COLO668 (cell line): ENCODE data around the gene MMP12.
"Not testable (repeated sequence)": the region's sequence is repeated elsewhere in the genome, so short reads cannot be mapped to it uniquely, and the experiment has no call there.

Experiments used
- DNase-seq: peaks from one replicate; lab custom pipeline; 2025; ENCODE audit not compliant: unreplicated experiment; lab: John Stamatoyannopoulos, UW

The MMP12 gene

GRCh38 chr11:102874852-102875251 lies at the start of gene MMP12:
TSS of gene MMP12 (minus strand) at chr11:102874982. CDS start at chr11:102874937, 45 bp downstream.
- DNase-seq, result no peak

GRCh38 chr11:102921587-102922220 lies 46.9 kb upstream of the MMP12 start:
- DNase-seq, result no peak

- no peak for DNase-seq
Measured at GRCh38 chr11:102920118-102920684, 45.4 kb upstream of the MMP12 start.

DNA sequence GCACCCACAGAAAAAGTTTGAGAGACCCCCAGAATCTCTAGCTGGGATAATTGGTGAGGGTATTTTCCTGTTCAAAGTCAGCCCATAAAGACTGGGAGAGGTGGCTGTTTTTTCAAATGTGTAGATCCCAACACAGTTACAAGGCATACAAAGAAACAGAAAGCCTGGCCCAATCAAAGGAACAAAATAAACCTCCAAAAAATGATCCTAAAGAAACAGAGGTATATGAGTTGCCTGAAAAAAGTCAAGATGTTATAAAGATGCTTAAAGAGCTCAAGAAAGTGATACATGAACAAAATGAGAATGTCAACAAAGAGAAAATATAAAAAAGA lies 40.2 kb upstream of the MMP12 start:
- no peak for DNase-seq

DNA sequence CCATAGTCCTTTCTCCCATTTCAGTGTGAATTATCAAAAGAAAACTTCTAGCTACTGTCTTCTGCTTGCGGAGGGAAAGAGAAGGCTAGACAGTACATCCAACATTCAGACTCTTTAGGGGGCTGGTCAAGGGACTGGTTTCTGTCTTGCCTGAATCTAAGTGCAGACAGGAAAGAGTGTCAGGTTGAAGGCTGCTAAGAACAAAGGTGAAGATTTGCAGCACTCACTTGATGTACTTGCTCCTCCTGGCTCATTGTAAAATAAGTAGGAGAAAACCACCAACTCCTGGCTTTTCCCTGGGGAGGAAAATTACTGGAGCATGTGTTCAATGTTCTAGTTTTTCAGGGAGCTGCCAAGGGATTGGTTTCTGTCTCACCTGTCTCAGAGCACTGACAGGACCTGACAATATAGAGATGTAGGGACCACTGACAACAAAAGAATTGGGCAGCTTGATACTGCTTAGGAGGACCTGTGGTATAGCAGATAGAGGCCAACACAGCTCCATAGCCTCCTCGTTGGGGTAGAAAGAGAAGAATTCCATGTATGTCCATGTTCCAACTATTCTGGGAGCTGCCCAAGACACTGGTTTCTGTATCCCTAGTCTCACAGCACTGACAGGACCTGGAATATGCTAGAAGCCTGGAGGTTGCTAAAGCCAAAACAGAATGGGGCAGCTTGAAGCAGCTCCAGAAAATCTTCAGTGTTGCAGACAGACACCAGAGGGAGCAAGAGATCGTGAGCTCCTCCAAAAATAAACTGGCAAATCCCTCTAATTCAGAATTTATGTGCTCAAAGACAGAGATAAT lies 39.7 kb upstream of the MMP12 start:
- no peak for DNase-seq

DNA sequence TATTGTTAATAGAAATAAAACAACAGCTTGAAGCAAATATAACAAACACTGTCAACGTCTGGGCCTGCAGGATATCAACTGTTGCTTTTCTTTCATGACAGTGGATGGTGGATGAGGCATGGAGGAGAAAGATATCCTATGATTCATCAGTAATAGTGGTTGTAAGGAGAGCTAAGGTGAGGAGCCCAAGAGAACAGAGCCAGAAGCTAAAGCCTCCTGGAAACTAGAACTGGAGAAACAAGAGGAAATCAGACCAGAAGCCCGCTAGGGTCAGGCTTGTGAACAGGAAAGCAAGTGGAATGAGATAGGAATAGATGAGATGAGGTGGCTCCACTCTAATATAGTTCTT lies 37.7 kb upstream of the MMP12 start:
- DNase-seq, result no peak

DNA sequence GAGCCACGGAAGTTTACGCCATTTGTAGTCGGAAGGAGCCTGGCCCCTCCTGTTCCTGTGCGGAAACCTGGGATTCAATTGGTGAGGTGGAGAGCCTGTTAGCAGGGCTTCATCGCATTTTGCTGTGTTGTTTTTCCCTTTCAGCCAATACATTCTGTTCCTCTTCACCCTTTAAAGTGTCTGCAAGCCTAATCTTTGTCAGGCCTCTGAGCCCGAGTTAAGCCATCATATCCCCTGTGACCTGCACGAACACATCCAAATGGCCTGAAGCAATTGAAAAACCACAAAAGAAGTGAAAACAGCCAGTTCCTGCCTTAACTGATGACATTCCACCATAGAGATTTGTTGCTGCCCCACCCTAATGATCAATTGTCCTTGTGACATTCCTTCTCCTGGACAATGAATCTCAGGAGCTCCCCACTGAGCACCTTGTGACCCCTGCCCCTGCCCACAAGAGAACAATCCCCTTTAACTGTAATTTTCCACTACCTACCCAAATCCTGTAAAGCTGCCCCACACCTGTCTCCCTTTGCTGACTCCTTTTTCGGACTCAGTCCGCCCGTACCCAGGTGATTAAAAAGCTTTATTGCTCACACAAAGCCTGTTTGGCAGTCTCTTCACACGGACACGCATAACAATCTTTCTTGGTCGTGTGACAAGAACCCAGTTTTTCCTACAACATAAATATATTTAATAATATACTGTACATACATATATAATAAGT lies 37.1 kb upstream of the MMP12 start:
- no peak for DNase-seq

- not testable (repeated sequence) for DNase-seq
Measured at GRCh38 chr11:102905848-102906247, 31.1 kb upstream of the MMP12 start.

DNA sequence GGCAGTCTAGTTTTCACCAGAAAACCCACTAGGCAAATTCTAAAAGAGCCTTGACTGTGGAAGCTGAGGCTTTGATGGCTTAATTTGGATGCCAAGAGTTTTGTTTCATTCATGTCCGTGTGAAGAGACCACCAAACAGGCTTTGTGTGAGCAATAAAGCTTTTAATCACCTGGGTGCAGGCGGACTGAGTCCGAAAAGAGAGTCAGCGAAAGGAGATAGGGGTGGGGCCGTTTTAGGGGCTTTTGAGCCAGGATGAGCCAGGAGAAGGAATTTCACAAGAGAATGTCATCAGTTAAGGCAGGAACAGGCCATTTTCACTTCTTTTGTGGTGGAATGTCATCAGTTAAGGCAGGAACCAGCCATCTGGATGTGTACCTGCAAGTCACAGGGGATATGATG lies 29.1 kb upstream of the MMP12 start:
- not testable (repeated sequence) for DNase-seq

DNA sequence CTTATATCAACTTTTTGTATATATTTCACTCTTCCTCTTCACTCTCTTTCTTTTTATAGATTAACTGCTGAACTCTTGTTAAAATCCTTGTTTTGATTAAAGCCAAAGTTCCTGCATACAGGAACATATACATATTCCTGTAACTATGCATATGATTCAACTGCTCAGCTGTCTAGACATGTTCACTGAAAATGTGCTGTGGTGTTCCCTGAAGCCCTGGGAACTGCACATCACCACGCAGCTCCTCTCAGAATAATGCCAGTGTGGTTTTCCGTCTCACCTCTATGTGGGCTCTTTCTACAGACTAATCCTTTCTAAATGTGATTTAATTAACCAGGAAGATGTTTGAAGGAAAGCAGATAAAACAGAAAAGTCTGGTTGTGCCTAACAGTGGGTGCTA lies 25.6 kb upstream of the MMP12 start:
- DNase-seq, result no peak

GRCh38 chr11:102891736-102892135 lies 17.0 kb upstream of the MMP12 start:
- no peak for DNase-seq

- no peak for DNase-seq
Measured at GRCh38 chr11:102886999-102887398, 12.2 kb upstream of the MMP12 start.

DNA sequence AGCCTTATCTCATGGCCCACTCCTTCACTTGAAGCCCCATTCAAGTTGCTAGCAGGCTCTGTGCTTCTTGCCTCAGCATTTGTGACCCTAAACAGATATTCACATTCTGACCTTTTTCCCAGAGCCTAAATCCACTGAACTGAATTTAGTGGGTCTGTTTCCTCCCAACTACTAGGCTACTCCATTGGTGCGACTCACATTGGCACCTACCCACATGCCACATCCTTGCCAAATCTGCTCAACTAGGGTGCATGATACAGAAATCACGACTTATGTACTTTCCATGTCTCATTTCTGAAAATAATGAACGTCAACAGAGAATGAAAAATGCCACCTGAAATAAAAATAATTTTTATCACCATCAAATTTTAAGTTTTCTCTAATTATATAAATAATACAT lies 8.4 kb upstream of the MMP12 start:
- no peak for DNase-seq

- no peak for DNase-seq
Measured at GRCh38 chr11:102882389-102883024, 7.7 kb upstream of the MMP12 start.

- DNase-seq, result no peak
Measured at GRCh38 chr11:102879801-102880200, 5.0 kb upstream of the MMP12 start.

GRCh38 chr11:102878595-102878994 lies 3.8 kb upstream of the MMP12 start:
- no peak for DNase-seq

DNA sequence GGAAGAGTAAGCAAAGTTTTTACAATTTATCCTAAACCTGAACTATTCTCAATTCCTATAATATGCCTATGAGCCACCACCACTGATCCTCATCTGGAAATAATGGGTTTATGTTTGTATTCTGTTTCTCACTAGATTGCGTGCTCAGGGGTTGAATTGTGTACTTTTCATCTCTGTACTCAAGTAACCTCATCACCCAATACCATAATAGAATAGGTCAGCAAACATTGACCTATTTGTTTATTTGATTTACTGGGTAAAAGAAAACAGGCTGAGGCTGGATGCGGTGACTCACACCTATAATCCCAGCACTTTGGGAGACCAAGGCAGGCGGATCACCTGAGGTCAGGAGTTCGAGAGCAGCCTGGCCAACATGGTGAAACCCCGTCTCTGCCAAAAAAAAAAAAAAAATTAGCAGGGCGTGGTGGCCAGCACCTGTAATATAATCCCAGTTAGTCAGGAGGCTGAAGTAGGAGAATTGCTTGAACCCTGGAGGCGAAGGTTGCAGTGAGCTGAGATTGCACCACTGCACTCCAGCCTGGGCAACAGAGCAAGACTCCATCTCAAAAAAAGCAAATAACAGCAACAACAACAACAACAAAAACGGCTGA lies 5.3 kb downstream of the MMP12 start:
- DNase-seq, result peak; percentile 31

DNA sequence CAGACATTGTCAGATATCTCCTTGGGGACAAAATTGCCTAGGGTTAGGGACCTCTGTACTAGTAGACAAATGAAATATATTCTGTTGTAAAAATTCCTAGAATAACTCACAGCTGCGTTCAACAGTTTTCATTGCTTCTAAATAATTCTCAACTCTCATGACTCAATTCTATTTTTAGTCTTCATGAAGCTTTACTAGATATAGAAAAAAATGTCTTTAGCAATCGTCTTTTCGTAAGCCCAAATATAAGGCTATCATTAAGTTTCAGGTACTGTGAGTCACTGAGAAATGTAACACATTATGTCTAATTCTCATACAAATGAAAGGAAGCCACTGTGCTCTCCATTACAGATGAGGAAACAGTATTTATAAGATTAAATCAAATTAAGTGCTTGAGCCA lies 6.4 kb downstream of the MMP12 start:
- no peak for DNase-seq

- no peak for DNase-seq
Measured at GRCh38 chr11:102864724-102865123, 10.1 kb downstream of the MMP12 start.

DNA sequence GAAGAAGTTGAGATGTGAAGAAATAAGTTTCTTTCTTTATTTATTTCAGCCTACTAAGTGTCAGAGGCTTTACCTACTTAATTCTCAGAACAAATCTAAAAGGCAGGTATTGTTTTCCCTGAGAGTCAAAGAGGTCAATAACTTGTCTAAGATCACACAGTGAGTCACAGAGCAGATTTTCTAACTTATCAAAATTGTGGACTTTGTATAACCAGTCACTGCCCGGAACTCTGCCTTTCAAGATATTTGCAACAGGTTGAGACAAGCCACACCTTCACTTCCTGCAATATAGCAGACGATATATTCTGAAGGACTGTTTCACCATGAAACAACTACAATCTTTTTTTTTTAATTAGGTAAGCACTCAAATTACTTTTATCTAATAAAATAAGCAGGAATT lies 20.8 kb downstream of the MMP12 start:
- DNase-seq, result no peak

- DNase-seq, result no peak
Measured at GRCh38 chr11:102853055-102853454, 21.7 kb downstream of the MMP12 start.
